Activated gamma-delta T cell treated with Interleukin-2 at 50 U/mL for 16 hours (primary cell): ENCODE results near the gene ZNF229.
A peak's percentile ranks its signal among the peaks of the same experiment; 100 is the strongest.
"Not testable (repeated sequence)": the region's sequence is repeated elsewhere in the genome, so short reads cannot be mapped to it uniquely, and the experiment has no call there.

ENCODE experiments used
- DNase-seq: peaks from one replicate; pipeline ENCODE4 v3.0.0-alpha.2; 2020

Gene ZNF229

DNA sequence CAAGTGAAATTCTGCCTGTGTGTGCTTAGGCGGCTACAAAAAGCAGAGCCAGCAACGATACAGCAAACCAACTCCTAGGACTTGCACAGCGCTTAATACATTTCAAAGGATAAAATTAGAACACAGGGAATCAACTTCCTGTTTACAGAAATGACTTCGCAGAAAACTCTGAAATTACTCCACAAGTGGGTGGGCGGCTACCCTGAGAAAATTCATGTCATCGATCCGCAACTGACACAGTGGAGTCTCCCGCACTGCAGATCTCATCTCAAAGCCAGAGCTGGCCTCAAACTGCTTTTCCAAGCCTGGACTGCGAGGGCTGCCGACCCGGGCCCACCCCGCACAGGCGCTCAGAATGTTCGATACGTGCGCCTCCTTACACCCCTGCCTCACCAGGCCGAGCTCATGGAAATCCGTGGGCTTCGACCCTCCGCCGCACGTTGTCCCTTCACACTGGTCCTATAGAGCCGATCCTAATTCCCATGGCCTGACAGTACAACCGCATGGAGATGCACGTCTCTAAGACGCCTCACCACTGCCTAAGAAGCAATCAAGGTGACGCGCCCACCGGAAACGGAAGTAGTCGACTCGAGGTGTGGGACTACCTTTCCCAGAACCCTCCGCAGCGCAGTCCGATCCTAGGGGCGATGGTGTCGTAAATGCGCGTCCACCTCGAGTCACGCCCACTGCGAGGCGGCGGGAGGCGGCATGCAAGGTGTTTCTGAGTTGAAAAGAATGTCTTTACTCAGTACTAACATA is at the start of gene ZNF229:
TSS of gene ZNF229 (minus strand) at position 557 of the 759 bp plus-strand sequence. CDS start 5,625 bp downstream, outside the sequence.
- DNase-seq: peak; percentile 46

DNA sequence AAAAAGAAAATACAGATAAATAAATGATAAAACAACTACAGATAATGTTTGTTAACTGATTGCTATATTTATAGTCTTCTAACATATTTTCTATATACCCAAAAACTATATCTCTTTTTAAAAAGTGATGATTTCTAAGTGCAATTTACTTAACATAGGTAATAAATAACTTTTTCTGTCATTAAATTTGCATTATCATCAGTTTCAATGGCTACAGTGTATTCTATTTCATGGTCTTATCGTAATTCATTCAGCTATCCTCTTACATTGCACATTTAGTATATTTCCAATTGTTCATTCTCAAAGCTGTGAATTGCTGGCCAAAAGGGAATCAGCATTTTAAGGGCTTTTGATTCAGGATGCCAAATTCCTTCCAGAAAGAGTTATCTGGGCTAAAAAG is 48.4 kb upstream of the ZNF229 start:
- no peak for DNase-seq

DNA sequence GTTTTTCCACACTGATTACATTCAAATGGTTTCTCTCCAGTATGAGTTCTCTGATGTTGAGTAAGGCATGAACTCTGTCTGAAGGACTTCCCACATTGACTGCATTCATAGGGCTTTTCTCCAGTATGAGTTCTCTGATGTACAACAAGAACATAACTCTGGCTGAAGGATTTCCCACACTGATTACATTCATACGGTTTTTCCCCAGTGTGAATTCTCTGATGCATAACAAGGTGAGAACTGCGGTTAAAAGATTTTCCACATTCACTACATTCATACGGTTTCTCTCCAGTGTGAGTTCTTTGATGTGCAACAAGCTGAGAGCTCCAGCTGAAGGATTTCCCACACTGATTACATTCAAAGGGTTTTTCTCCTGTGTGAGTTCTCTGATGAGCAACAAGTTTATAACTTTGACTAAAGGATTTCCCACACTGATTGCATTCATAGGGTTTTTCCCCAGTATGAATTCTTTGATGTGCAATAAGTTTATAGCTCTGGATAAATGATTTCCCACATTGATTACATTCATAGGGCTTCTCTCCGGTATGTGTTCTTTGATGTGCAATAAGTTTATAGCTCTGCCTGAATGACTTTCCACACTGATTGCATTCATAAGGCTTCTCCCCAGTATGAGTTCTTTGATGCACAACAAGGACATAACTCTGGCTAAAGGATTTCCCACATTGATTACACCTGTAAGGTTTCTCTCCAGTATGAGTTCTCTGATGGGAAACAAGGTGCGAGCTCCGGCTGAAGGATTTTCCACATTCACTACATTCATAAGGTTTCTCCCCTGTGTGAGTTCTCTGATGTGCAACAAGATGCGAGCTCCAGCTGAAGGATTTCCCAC is 28.5 kb upstream of the ZNF229 start:
- DNase-seq: no peak

DNA sequence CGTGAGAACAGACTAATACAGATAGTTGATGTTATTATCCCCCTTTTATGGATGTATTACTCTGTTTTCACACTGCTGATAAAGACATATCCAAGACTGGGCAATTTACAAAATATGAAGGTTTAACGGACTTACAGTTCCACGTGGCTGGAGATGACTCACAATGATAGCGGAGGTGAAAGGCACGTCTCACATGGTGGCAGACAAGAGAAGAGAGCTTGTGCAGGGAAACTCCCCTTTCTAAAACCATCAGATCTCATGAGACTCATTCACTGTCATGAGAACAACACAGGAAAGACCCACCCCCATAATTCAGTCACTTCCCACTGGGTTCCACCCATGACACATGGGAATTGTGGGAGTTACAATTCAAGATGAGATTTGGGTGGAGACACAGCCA is 20.5 kb upstream of the ZNF229 start:
- DNase-seq: not testable (repeated sequence)

DNA sequence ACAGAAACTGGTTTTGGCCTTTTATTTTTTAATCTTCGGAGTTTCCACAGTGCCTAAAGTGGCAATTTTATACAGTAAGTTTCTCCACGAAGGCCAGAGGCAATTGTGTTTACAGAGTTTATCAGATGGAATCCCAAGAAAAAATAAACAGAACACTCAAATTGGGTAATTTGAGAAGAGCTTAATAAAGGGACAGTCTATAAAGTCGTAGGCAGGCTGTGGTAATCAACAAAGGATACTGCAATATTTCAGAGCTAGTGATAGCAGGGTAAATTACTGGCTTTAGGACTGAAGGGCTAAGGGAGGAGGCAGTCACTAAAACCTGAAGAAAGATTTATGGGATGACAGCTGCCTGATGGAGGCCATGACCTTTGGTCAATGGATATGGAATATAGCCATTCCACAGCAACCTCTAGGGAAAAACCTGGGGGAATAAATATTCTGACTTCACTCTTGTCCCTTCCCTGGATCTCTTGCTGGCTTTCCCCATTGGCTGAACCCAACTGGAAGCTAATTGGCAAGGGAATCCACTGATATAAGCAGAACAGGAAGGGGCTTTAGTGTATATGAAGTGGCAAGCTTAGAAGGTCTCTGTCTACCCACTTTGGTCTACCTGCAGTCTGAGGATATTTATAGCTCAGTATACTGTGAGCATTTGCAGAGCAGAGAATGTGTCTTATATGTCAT is 14.5 kb upstream of the ZNF229 start:
- DNase-seq: not testable (repeated sequence)

DNA sequence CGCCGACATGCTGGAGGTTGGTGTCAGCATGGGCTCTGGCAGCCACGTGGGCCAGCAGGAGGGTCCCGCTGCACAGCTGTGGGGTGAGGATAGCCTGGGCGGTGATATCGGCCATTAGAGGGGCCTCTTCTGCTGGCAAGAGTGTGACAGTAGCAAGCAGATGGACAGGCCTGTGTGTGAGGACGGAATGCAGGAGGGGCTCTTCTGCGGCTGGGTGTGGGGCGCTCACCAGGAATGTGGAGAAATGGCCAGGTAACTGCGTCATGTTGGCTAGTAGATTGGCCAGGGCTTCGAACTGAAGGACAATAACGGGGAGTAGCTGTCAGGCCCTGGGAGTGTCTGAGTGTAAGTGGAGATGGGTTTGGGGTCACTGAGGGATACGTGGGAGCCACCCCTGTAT is 7.7 kb upstream of the ZNF229 start:
- DNase-seq: not testable (repeated sequence)

DNA sequence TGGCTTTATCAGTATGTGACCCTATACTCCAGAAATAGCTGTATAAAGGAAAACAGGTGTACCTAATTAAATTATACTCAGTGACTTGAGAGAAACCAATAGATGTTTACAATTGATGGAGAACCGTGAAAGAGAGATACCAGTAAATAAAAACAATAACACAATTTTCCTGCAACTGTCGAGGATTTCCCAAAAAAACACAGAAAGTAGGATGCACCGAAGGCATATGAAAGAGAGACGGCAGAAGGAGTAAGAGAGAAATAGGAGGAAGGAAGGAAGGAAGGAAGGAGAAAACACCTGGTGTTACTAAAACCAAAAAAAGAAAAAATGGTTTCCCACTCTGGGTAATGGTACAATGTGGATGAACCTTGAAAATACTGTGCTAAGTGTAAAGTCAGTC is 6.8 kb upstream of the ZNF229 start:
- no peak for DNase-seq

DNA sequence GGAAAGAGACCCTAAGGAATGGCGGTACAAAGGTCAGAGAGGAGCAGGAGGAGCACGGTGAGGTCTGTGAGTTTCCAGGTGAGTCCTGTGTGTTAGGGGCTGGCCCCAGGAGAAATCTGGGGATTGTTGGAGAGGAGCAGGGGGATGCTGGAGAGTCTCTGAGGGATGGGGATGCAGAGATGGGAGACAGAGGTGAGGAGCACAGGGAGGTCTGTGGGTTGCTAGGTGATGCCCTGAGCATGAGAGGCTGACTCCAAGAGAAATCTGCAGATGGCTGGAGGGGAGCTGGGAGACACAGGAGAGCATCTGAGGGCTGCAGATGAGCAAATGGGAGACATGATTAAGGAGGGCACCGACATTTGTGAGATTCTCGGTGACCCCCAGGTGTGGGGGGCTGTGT is 4.1 kb upstream of the ZNF229 start:
- DNase-seq: no peak

DNA sequence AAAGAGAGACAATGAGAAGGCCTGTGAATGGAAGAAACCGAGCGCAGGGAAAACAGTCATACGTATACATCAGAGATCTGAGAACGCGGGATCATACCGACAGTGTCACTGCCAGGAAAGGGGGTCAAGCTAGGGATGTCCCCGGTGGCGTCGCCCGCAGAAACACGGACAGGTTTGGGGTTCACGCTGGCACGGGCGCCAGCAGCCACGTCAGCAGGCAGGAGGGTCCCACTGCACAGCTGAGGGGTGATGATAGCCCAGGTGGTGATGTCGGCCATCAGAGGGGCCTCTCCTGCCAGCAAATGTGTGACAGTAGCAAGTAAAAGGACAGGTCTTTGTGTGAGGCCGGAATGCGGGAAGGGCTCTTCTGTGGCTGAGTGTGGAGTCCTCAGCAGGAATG is 3.4 kb upstream of the ZNF229 start:
- no peak for DNase-seq

DNA sequence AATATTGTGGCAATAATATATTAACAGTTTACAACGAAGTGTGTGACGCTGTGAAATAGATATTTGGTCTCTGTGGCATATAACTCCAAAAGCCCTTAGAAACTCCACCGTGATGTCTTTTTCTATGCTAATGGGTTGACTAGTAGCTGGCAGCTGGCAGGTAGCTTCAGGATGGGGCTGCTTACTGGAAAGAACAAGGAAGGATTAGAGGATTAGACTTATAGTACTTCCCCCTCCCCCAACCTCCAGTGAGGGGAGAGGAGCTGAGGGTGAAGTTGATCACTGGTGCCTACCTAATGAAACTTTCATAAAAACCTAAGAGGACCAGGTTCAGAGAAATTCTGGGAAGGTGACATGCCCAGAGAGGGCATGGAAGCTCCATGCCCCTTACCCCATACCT is 9.8 kb downstream of the ZNF229 start:
- DNase-seq: no peak

DNA sequence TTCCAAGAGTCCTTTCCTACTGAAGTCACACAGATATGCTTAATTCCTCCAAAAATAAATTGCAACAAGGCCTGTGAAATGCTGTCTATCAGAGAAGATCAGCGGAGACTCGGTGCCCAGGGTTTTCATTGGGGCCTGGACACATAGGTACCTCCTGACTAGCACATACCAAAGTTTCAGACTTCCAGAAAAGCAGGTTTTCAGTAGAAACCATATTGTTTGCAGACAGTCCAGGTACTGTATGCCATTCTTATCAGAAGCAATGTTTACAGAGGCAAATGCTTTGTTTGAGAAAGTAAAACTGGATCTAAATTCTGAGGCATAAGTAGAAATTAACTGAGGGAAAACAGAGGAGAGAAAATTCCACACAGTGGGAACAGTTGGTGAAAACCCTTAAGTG is 12.8 kb downstream of the ZNF229 start:
- DNase-seq: no peak

DNA sequence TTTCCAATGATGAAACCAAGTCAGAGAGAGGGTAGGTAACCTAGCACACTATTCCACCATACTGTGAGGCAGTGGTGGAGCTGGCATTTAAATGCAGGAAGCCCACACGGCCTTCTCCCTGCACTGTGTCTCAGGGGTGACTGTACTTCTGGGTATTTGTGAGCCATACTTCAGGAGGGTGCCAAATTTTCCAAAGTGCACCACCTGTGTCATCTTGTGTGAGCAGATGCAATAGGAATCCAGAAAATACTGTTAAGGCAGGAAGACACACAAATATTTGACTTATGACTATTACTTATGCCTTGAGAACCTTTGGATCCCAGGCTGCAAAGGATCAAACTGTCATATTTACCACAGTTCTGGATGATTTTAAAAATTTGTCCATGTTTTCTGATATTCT is 17.3 kb downstream of the ZNF229 start:
- DNase-seq: no peak

DNA sequence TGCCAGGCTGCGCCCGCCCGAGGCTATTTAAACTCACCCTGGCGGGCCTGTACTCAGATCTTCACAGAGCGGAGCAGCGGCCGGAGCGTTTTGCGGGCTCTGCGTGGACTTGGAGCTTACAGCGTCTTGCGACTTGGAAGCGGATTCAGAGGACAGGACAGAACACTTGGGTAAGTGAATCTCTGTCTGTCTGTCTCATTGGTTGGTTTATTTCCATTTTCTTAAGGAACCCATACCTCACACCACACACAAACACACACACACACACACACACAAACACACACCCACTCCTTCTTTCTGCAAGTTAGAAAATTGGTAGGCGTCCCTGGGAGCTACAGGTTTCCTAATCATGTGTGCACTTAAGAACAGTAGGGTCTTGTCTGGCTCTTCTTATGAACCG is 32.7 kb downstream of the ZNF229 start:
- not testable (repeated sequence) for DNase-seq

DNA sequence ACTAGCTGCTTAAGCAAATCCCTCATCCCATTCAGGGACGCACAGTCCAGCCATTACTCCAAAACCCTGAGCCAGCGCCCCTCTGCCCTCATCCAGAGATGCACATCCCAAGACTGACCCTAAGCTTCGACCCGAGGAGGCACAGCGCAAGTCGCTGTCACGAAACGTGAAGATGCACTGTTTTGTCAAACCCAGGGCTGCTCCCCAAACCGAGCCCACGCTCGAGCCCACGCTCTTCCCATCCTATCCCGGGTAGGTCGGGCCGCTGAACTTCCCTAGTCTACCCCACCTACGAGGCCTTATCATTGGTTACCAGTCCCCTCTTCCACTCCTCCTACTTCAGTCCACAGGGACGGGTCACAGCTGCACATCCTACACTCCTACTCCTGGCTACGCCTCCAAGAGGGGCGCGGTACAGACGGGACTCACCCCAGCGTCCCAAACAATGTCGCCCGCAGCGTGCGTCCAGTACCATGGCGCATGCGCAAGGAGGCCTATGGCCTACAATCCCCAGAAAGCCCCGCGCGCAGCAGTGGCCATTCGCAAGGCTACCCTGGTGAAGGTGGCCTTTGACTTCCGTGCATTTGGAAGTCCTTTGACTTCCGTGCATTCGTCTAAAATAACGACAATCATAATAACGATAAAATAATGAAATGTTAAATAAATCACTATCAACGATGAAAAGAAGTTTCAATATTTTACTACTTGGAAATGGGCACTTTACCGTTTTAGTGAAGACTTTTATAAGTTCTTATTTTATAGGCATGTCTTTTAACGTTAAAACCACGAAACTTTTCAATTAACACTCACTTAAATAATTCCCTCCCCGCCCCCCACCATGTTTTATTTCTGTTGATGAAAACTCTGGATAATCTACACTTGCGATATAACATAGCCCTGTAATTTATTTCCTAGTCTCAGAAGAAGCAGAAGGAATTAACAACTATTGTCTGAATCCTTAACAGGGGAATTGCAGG is 46.8 kb downstream of the ZNF229 start, which contains the start of gene ZNF285:
TSS of gene ZNF285 (minus strand) at position 470 of the 977 bp plus-strand sequence. CDS start 4,395 bp downstream, outside the sequence.
- DNase-seq: peak; percentile 69

DNA sequence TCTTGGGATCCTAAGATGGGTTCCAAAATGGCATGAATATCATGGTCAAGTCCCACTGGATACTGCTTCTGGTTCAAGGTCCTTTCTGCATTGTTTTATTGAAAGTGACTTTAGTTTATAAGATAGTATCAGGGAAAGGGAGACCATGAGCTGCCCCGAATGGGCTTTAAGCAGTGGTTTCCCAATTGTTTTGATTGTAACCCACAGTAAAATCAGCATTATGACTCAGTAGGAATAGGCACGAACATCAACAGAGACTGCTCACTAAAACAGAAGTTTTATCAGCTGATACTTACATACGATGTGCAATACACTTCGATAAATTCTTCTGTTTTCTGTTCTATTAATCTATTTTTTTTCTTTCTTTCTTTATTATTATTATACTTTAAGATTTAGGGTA is 59.0 kb downstream of the ZNF229 start:
- DNase-seq: not testable (repeated sequence)
